22Rv1 (cell line): ENCODE results near the gene PPP1R2.

Source experiments
- ZFX ChIP-seq: fragments of 450-650 bp; IDR thresholded peaks from 2 replicates; pipeline ENCODE4 v1.6.1; 2017; ENCODE audit warnings: antibody characterized with exemption, borderline replicate concordance
- TF ChIP-seq, protein P1 (sequence below): fragments of 450-650 bp; IDR thresholded peaks from 2 replicates; pipeline ENCODE4 v1.5.1; 2017; ENCODE audit warnings: mild to moderate bottlenecking

DNA sequence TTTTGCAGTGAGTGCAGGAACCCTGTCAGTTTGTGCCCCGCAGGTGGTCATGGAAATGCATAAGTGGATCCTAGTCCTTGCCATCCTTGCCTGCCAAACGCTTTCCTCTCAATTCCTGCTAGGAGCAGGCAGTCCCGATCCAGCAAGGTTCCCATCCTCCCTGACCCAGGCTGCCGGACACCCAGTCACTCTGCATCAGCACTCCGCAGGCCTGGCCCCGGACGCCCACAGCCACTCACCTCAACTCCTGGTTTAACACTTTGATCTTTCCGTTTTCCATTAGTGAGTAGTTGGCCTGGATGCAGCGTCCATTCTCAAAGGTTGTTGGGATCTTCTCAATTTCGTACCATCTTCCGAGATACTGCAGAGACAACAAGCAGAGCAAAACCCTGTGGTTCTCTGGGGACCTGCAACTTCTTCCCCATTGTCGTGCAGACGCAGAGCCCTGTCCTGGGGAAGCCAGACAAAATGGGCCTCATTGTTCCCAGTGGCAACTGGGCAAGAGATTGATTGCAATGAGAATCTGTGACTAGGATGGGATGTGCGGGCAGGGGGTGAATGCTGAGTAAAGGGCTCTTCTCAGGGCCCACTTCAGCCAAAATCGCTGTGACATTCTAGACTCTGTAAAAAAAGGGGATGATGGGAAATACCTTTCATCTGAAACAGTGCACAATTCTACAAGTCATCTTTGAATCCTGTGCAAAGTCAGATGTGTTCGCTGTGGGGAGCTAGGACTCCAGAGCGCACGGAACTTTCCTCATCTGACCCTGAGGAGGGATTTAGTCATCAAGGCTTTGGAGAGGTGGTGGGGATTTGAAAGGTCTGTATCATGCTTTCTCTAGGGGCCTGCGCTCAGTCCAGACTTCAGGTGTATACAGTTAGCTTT, 30.7 kb upstream of the PPP1R2 start:
- TF ChIP-seq, protein P1, sequence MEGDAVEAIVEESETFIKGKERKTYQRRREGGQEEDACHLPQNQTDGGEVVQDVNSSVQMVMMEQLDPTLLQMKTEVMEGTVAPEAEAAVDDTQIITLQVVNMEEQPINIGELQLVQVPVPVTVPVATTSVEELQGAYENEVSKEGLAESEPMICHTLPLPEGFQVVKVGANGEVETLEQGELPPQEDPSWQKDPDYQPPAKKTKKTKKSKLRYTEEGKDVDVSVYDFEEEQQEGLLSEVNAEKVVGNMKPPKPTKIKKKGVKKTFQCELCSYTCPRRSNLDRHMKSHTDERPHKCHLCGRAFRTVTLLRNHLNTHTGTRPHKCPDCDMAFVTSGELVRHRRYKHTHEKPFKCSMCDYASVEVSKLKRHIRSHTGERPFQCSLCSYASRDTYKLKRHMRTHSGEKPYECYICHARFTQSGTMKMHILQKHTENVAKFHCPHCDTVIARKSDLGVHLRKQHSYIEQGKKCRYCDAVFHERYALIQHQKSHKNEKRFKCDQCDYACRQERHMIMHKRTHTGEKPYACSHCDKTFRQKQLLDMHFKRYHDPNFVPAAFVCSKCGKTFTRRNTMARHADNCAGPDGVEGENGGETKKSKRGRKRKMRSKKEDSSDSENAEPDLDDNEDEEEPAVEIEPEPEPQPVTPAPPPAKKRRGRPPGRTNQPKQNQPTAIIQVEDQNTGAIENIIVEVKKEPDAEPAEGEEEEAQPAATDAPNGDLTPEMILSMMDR: no peak
- no peak for TF ChIP-seq ZFX
